ENCODE data around the gene KLHL26.
A peak's percentile ranks its signal among the peaks of the same experiment; 100 is the strongest.

KLHL26 gene

DNA sequence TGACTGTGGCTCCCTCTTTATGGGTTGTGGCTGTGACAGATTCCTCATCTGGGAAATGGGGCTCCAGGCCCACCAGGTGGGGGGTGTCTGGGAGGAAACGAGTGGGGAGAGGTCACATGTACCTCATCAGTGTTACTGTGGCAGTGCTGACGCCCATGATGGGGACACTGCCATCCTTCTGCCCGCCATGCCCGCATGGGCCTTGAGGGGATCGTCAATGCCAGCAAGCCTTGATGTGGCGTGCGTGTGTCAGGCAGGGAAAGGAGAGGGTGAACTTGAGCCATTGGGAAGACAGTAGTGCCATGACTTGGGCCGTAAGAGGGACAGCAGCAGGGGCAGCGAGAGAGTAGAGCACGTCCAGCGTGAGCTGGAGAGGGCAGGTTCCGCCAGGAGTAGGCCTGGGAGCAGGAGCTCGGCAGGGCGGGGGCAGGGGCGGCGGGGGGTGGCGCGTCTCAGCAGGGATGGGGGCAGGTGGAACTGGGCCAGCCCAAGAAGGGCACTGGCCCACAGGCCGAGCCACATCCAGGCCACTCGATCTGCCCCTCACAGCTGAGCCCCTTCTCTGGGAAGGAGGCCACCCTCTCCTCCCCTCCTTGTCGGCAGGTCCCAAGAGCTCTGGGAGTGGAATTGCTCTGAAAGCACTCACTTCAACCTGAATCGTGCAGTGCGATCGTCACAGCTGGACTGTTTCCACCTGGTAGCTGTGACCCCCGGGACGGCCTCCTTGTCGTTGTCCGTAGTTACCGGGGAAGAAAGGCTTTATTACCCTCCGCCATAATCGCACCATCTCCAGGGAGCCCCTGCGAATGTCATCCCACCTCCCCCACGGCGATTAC lies 9.9 kb downstream of the KLHL26 start:
- DNase-seq: no peak

DNA sequence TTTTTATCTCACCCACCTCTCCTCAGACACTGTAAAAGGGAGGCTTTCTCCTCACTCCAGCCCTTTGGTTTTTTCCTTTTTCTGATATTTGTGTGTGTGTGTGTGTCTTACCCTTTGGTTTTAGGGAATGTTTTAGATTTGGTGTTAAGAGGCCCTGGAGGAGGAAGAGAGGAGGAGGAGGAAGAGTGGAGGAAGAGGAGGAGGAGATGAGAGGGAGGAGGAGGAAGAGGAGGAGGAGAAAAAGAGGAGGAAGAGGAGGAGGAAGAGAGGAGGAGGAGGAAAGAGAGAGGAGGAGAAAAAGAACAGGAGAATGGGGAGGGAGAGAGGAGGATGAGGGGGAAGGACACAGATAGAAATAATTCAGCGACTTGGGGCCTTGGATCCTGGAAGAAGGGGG lies 10.5 kb downstream of the KLHL26 start:
- DNase-seq: no peak

DNA sequence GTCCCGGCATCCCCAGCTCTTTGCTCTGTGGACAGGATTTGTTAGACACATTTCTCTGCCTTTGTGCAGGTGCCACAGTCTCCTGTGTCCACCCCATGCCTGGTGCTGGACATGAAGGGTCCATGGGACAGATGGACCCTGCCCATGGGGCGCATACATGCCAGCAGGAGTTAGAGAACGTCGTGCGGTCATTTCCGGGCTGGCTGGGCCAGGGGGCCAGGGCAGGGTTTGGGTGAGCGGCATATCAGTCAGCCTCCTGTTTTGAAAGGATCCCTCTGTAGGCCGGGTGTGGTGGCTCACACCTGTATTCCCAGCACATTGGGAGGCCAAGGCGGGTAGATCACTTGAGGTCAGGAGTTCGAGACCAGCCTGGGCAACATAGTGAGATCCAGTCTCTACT lies 11.0 kb downstream of the KLHL26 start:
- DNase-seq: no peak

DNA sequence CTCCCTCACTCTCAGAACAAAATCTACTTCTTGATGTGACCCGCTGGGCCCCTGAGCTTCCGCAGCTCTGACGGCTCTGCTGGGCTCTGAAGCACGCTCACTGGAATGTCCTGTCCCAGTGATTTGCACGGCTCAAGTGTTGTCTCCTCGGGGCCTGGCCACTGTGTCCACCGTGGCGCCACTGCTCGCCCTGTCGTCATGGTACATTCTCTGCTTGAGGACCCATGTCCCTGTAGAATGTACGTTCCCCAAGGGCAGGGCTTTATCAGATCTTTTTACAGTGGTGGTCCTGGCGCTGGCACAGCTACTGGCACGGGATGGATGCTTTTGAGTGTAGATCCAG lies 12.1 kb downstream of the KLHL26 start:
- no peak for DNase-seq

DNA sequence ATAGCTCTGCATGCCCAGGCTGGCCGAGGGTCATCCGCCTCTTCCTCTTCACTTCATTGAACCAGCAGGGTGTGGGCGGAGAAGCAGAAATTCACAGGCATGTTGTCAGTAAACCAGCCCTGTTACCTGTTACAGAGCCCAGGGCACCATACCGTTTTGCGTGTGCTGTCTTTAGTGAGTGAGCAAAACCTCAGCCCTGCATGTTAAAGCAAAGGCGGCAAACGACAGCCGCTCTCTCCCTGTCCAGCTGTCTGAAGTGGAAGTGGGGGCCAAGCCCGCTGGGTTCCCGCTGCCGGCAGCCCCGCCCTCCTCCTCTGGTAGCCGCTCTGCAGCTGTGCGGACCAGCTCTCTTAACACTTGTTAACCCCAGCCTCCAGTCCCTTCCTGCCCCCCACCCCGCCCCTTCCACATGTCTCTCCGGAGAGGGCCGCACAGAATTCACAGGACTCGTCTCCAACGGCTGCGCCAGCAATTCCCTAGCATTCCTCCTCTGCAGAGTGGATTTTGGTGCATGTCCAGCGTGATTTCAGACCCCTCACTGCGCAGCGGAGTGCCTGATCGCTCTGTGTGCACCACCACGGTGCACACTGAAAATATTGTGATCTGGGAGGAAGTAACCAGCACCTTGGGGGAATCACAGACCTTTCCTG lies 12.7 kb downstream of the KLHL26 start:
- DNase-seq: peak in 28 of 58 donors; percentile 15 to 62 (median 34)

DNA sequence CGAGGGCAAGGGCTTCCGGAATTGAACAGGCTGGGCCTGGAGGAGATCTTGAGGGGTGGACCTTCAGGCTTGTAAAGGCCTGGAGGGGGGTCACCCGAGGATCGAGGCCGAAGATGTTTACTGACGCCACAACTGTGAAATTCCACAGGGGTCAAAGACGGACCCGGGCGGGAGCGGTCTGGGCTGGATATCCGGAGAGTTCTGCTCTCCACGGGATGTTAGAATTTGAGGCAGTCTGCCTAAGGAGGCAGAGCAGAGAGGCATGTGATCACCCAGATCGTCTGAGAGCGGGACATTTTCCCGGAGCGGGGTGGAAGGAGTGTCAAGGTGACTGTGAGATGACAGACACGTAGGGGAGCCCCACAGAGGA lies 13.2 kb downstream of the KLHL26 start:
- DNase-seq: peak in 2 of 58 donors; percentile 23

DNA sequence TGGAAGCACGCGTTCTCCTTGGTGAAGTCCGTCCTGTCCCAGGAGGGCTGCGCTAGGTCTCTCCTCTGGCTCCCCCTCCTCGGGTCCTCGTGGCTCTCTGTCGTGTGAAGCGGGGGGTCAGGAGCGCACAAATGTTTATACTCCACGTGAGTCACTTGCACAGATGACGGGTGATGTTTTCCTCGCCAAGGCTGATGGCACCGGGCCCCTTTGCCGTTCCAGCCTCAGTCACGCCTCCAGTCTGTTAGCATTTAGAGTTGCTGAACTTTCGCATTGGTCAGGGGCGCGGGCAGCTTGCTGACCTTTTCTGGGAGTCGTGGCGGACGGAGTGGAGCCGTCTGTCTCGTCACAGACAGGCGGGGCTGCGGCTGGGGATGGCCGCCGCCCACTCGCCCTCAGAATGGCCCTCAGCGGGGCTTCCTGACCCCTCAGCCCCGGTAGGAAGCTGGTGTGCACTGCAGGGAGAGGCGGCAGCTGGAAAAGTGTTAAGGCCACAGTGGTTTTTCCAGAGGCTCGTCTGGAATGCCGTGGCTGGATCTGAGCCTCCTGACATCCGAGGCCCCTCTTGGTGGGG lies 13.7 kb downstream of the KLHL26 start:
- peak in 1 of 58 donors; percentile 37 for DNase-seq

DNA sequence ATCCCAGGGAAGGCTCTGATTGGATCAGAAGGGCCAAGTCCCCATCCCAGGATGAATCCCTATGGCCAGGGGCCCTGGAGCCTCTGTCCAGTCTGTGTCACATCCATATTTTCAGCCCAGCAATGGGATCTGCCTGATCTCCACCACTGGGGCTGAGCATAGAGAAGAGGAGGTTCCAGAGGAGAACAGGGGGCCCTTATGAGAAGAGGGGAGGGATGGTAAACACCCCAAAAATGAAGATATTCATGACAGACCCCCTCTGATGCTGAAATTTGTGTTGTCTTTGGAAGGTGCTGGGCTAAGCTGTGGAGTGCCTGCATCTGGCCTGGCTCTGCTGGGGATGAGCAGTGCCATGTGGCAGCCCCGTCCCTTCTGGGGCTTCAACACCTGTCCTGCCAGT lies 14.5 kb downstream of the KLHL26 start:
- DNase-seq: no peak

DNA sequence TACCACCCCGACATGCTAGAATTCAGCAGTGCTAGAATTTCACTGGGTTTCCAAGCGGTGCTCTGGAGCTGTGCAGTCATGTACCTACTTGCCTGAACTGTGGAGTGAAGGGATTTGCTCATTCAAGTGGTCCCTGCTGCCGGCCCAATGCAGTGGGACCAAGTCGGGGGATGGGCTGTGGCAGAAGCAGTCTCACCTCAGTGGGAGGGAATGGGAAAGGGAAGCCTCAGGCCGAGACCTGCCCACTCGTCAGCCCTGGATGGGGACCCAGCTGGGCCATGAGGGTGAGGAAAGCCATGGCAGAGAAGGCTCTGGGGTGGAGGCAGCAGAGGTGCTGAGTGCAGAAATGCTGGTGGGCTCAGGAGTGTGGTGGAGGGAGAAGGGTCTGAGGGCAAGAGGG lies 14.9 kb downstream of the KLHL26 start:
- no peak for DNase-seq

DNA sequence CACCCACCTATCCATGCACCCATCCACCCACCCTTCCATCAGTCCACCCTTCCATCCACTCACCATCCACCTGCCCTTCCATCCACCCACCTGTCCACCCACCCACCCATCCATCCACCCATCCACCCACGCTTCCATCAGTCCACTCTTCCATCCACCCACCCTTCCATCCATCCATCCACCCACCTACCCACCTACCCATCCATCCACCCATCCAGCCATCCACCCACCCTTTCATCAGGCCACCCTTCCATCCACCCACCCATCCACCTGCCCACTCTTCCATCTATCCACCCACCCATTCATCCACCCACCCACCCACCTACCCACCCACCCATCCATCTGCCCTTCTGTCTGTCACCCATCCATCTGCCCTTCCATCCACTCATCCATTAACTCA lies 17.0 kb downstream of the KLHL26 start:
- DNase-seq: no peak

DNA sequence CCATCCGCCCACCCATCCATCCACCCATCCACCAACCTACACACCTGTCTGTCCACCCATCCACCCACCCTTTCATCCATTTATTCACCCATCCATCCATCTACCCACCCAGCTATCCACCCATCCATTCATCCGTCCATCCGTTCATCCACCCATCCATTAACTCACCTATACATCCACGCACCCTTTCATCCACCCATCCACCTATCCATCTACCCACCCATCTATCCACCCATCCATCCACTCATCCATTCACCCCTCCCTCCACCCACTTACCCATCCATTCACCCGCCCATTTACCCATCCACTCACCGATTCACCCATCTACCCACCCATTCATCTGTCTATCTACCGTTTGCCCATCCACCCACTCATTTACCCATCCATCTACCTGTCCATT lies 17.6 kb downstream of the KLHL26 start:
- DNase-seq: no peak

DNA sequence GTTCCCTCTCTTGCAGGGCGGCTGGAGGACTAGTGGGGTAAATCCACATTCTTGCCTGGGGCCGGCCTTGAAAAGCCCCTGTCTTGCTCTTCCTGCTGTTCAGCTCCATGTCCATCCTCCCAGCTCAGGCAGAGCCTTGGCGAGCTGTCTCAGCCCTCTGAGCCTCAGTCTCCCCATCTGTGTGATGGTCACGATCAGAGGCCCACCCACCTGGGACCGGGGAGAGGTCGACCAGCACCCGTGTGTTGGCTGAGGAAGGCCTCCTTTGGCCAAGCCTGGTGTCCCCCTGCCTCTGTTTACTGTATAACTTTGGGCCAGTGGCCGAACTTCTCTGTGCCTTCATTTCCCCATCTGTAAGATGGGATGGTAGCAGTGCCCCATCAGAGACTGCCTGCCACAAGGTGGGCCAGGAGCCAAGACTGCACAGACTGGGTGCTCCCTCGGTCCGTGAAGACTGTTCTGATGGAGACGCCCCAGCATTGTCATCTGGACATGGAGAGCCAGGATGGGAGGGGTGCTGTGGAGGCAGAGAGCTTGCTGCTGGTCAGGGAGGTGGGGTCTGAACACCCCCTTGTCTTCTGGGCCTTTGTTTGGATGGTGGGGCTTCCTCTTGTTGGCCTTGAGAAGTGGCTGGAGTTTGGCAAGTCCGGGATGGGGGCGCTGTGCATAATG lies 18.5 kb downstream of the KLHL26 start:
- no peak for DNase-seq

DNA sequence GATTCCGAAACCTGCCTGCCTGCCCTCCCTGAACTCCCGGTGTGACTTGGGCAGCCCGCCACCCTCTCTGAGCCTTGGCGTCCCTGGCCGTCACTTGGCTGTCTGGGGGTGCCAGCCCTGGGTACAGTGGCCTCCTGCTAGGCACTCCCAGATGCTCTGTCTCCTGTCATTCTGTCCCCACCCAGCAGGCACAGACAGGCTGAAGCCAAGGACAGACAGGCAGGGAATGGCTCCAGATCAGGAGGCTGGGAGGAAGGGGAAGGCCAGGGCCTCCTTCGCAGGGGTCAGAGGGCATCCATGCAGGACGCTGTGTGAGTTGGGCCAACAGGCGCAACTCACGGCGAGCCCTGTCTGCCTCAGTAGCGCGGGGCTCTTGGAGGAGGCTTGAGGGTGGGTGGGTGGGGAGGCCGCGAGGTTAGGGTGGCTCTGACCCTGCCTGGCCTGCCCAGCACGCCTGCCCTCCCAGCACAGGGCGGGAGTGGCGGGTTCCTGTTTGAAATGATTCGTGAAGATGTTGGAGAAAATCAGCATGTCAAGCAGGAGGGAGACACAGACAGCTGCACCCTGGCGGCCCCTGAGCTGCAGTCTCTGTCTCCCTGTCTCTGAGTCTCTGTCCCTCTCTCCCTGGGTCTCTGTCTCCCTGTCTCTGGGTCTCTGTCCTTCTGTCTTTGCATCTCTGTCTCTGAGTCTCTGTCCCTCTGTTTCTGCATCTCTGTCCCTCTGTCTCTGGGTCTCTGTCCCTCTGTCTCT lies 19.7 kb downstream of the KLHL26 start:
- DNase-seq: no peak

DNA sequence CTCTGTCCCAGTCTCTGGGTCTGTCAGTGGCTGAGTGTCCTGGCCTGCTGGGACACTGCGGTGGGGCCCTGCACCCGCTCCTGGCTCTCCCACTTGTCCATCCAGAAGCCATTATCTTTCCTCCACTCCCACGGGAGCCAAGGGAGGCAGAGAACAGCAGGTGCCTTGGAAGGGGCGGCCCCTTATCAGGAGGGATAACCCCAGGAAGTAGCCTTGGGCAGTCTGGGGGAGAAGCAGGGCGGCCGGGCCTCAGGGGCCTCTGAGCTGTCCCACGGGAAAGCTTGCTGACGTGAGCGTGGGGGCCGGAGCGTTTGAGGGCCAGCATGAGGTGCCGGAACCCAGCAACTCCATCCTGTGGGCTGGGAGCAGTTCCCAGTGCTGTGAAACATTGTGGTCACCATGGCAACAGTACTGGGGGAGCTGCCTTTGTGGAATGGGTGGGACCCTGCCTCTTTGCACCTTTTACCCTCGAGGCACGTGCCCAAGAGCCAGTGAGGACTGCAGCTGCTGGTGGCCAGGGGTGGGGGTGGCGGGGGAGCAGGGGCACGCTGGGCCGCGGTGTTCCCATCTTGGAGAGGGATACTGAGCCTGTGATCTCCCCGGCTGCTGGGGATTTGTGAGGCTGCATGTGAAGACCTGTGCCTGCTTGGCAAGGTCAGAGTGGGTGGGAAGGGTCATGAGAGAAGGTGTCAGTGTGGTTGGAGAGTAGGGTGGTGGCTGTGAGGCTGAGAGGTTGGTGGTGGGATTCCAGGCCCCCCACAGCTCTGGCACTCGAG lies 20.9 kb downstream of the KLHL26 start:
- peak in 29 of 58 donors; percentile 7 to 64 (median 36) for DNase-seq

DNA sequence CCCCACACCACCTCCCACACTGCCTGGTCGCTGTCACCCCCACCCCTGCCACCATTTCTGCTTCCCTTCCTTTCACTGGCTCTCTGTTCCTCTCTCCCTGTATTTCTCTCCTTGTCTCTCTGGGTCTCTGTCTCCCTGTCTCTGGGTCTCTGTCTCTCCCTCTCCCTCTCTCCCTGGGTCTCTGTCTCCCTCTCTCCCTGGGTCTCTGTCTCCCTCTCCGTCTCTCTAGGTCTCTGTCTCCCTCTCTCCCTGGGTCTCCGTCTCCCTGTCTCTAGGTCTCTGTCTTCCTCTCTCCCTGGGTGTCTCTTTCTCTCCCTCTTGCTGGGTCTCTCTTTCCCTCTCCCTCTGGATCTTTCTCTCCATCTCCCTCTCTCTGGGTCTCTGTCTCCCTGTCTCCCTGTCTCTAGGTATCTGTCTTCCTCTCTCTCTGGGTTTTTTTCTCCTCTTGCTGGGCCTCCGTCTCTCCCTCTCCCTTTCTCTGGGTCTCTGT lies 21.6 kb downstream of the KLHL26 start:
- no peak for DNase-seq

DNA sequence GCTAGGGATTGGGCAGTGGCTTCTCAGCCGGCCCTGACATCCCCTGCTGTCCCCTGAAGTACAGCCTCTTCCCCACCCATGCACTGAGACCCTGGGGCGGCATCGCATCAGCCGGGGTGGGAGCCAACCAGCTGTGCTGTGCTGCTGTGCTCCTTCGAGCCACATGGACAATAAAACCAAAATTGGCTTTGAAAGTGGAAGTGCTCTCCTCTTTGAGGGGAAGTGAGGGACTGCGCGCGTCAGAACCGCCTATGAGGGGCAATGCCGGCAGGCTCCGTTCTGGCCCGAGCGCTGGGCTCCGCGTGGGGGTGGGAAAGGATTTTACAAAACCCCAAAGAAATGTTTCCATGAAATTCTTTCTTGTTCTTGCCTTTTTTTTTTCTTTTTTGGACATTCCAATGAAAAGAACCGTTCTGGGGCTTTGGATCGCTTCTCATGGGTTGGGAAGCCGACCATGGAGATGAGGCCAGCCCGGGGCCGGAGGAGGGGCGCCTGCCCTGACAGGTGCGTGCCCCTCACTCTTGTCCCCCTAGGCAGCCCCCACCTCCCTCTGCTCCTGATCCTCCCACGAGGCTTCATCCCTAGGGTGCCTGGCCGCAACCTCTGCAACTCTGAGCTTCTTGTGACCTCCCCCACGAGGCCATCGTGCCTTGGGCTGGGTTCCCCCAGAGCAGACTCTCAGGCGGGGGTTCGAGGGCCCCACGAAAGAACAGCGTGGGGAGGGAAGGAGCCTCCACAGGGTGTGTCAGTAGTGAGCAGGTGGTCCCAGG lies 22.6 kb downstream of the KLHL26 start:
- DNase-seq: peak in 18 of 58 donors; percentile 13 to 54 (median 32)

DNA sequence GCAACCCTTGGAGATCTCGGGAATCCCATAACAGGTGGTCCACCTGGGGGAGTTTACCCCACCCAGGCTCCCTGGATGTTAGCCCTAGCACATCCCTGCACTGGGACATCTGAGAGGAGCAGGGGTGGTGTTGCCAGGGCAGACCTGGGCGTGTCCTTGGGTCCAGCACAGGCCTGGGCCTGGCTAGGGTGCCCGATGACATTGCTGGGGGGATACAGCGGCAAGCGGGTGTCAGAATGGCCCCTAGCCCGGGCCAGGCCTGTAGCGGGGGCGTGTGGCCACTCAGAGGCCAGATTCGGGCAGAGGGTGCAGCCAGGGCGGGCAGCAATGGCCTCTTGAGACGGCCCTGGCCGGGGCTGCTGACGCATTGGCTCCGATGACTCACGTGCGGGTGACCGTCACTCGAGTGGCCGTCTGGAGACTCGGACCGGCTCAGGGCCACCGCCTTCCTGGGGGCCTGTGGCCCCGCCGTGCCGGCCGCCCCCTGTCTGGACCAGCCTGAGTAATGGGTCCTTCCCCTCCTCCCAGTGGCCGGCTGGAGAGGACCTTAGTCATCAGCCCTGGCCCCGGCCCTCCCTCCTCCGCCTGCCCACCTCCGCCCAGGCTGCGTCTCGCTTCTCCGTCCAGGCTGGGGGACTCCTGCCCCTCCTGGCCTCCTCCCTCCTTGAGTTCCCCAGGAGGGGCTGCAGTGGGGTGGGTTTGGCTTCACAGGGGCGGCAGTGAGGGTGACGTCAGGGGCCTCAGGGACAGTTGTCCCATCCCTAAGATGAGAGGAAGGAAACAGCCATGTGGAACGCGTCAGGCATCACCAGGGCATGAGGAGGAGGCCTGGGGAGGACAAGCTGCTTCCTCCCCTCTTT lies 23.5 kb downstream of the KLHL26 start:
- DNase-seq: peak in 6 of 58 donors; percentile 13 to 37 (median 26)

DNA sequence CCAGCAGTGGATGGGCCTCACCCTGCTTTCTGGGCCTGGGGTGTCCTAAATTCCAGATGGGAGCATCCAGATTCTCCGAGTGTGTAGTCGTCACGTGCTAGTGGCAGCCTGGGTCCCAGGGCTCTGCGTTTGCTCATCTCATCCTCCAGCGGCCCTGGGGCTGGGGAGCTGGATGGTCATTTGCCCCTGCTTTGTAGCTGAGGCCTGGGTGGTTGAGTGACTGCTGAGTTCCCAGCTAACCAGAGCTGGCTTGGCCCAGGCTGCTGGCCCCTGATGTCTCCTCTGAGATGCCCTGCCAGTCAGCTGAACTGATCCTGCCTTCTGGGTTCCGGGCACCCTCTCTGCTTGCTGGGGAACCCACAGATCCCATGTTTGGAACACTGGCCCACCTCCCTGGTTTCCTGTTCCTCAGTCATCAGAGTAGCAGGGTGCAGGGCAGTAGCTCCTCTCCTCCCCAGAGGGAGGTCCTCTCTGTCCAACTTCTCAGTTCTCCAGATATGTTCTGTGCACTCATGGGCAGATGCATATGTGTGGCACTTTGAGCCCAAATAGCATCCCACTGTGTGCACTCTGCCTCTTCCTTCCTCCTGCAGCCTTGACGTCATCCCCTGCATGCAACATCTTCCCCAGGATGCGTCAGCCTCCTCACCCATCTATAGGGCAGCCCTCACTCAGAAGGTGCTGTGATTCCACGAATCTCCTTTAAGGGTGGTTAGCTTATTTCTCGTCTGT lies 24.3 kb downstream of the KLHL26 start:
- no peak for DNase-seq

Measured in anterior cingulate cortex (tissue), 58 donors.